ENCODE data around the gene GPI. TPM values are rescaled to one million over a fixed set of nuclear protein-coding genes. Genes with fewer than 3 reads are reported as not detected.
"Not testable (repeated sequence)": the region's sequence is repeated elsewhere in the genome, so short reads cannot be mapped to it uniquely, and the experiment has no call there.

The GPI gene
- polyA plus RNA-seq, 4 donors: 94.9 to 184 (median 167) TPM

GRCh38 chr19:34366738-34367623 lies 2.0 kb downstream of the GPI start:
- DNase-seq (ENCODE audit: low read depth in 4 of 4, low spot score in 3 of 4): no peak

- DNase-seq (ENCODE audit: low read depth in 4 of 4, low spot score in 3 of 4): no peak
Measured at GRCh38 chr19:34367624-34367957, 2.6 kb downstream of the GPI start.

- DNase-seq (ENCODE audit: low read depth in 4 of 4, low spot score in 3 of 4): no peak
Measured at GRCh38 chr19:34368338-34368737, 3.3 kb downstream of the GPI start.

GRCh38 chr19:34369166-34369565 lies 4.2 kb downstream of the GPI start:
- not testable (repeated sequence) for DNase-seq (ENCODE audit: low read depth in 4 of 4, low spot score in 3 of 4)

- DNase-seq (ENCODE audit: low read depth in 4 of 4, low spot score in 3 of 4): no peak
Measured at GRCh38 chr19:34370117-34370516, 5.1 kb downstream of the GPI start.

- DNase-seq (ENCODE audit: low read depth in 4 of 4, low spot score in 3 of 4): no peak
Measured at GRCh38 chr19:34370983-34371382, 6.0 kb downstream of the GPI start.

- no peak for DNase-seq (ENCODE audit: low read depth in 4 of 4, low spot score in 3 of 4)
Measured at GRCh38 chr19:34373601-34374288, 8.7 kb downstream of the GPI start.

GRCh38 chr19:34375598-34375997 lies 10.6 kb downstream of the GPI start:
- no peak for DNase-seq (ENCODE audit: low read depth in 4 of 4, low spot score in 3 of 4)

- DNase-seq (ENCODE audit: low read depth in 4 of 4, low spot score in 3 of 4): no peak
Measured at GRCh38 chr19:34380639-34381241, 15.7 kb downstream of the GPI start.

- DNase-seq (ENCODE audit: low read depth in 4 of 4, low spot score in 3 of 4): no peak
Measured at GRCh38 chr19:34381399-34382251, 16.6 kb downstream of the GPI start.

GRCh38 chr19:34382471-34382870 lies 17.5 kb downstream of the GPI start:
- no peak for DNase-seq (ENCODE audit: low read depth in 4 of 4, low spot score in 3 of 4)

GRCh38 chr19:34383599-34383998 lies 18.6 kb downstream of the GPI start:
- no peak for DNase-seq (ENCODE audit: low read depth in 4 of 4, low spot score in 3 of 4)

GRCh38 chr19:34386645-34387445 lies 21.8 kb downstream of the GPI start:
- DNase-seq (ENCODE audit: low read depth in 4 of 4, low spot score in 3 of 4): no peak

GRCh38 chr19:34387446-34387810 lies 22.4 kb downstream of the GPI start:
- no peak for DNase-seq (ENCODE audit: low read depth in 4 of 4, low spot score in 3 of 4)

- DNase-seq (ENCODE audit: low read depth in 4 of 4, low spot score in 3 of 4): not testable (repeated sequence)
Measured at GRCh38 chr19:34388745-34389144, 23.7 kb downstream of the GPI start.

- no peak for DNase-seq (ENCODE audit: low read depth in 4 of 4, low spot score in 3 of 4)
Measured at GRCh38 chr19:34391813-34392212, 26.8 kb downstream of the GPI start.

GRCh38 chr19:34393031-34393430 lies 28.0 kb downstream of the GPI start:
- no peak for DNase-seq (ENCODE audit: low read depth in 4 of 4, low spot score in 3 of 4)

GRCh38 chr19:34393629-34394028 lies 28.6 kb downstream of the GPI start:
- DNase-seq (ENCODE audit: low read depth in 4 of 4, low spot score in 3 of 4): no peak

GRCh38 chr19:34397853-34398252 lies 32.9 kb downstream of the GPI start:
- no peak for DNase-seq (ENCODE audit: low read depth in 4 of 4, low spot score in 3 of 4)

GRCh38 chr19:34399886-34400285 lies 34.9 kb downstream of the GPI start:
- DNase-seq (ENCODE audit: low read depth in 4 of 4, low spot score in 3 of 4): no peak

Data from left renal pelvis (tissue), 4 donors.